OCI-M1 (cell line): Measurements from ENCODE around the gene AURKA.
"Not testable (repeated sequence)": the region's sequence is repeated elsewhere in the genome, so short reads cannot be mapped to it uniquely, and the experiment has no call there.

Source experiments
- DNase-seq: peaks from one replicate; lab custom pipeline; 2025; lab: John Stamatoyannopoulos, UW

AURKA gene

GRCh38 chr20:56391037-56391436 lies 978 bp downstream of the AURKA start:
- peak; percentile 30 for DNase-seq

- not testable (repeated sequence) for DNase-seq
Measured at GRCh38 chr20:56390396-56390795, 1.6 kb downstream of the AURKA start.

GRCh38 chr20:56389807-56390206 lies 2.2 kb downstream of the AURKA start:
- DNase-seq, result no peak

- DNase-seq, result no peak
Measured at GRCh38 chr20:56388882-56389281, 3.1 kb downstream of the AURKA start.

- DNase-seq, result no peak
Measured at GRCh38 chr20:56386219-56386618, 5.8 kb downstream of the AURKA start.

- no peak for DNase-seq
Measured at GRCh38 chr20:56385130-56385529, 6.9 kb downstream of the AURKA start.

GRCh38 chr20:56383334-56383733 lies 8.7 kb downstream of the AURKA start:
- no peak for DNase-seq

- peak; percentile 47 for DNase-seq
Measured at GRCh38 chr20:56382696-56383095, 9.3 kb downstream of the AURKA start.

- DNase-seq, result no peak
Measured at GRCh38 chr20:56381501-56381900, 10.5 kb downstream of the AURKA start.

- DNase-seq, result no peak
Measured at GRCh38 chr20:56380375-56380774, 11.6 kb downstream of the AURKA start.

GRCh38 chr20:56378386-56378785 lies 13.6 kb downstream of the AURKA start:
- no peak for DNase-seq

- peak; percentile 29 for DNase-seq
Measured at GRCh38 chr20:56376331-56376730, 15.7 kb downstream of the AURKA start.

GRCh38 chr20:56373942-56374341 lies 18.1 kb downstream of the AURKA start:
- DNase-seq, result peak; percentile 82

- no peak for DNase-seq
Measured at GRCh38 chr20:56372850-56373249, 19.2 kb downstream of the AURKA start.

GRCh38 chr20:56371977-56372376 lies 20.0 kb downstream of the AURKA start:
- DNase-seq, result no peak

GRCh38 chr20:56369179-56369578 lies 22.8 kb downstream of the AURKA start:
- DNase-seq, result no peak

GRCh38 chr20:56368351-56369134 lies 23.5 kb downstream of the AURKA start:
- DNase-seq, result no peak

- DNase-seq, result no peak
Measured at GRCh38 chr20:56363491-56363890, 28.5 kb downstream of the AURKA start.

- peak; percentile 92 for DNase-seq
Measured at GRCh38 chr20:56362833-56363413, 29.1 kb downstream of the AURKA start.

GRCh38 chr20:56361900-56362299 lies 30.1 kb downstream of the AURKA start:
- DNase-seq, result peak; percentile 14

- DNase-seq, result no peak
Measured at GRCh38 chr20:56360908-56361205, 31.2 kb downstream of the AURKA start.

- DNase-seq, result no peak
Measured at GRCh38 chr20:56360133-56360907, 31.7 kb downstream of the AURKA start.
